Eye (tissue), 1 donor: ENCODE measurements around the gene FSD1L.
"Not testable (repeated sequence)": the region's sequence is repeated elsewhere in the genome, so short reads cannot be mapped to it uniquely, and the experiment has no call there.

Experiments used
- DNase-seq: peaks from one replicate; pipeline ENCODE4 v3.0.0-alpha.2; 2015

FSD1L gene

GRCh38 chr9:105496826-105497225 is 49.0 kb downstream of the FSD1L start:
- DNase-seq: no peak

- DNase-seq: no peak
Observed at GRCh38 chr9:105497704-105498103, 49.9 kb downstream of the FSD1L start.

GRCh38 chr9:105500108-105500766 is 52.4 kb downstream of the FSD1L start:
- DNase-seq: no peak

- DNase-seq: no peak
Observed at GRCh38 chr9:105501414-105501813, 53.6 kb downstream of the FSD1L start.

- no peak for DNase-seq
Observed at GRCh38 chr9:105502276-105502675, 54.4 kb downstream of the FSD1L start.

GRCh38 chr9:105503881-105504280 is 56.0 kb downstream of the FSD1L start:
- no peak for DNase-seq

- no peak for DNase-seq
Observed at GRCh38 chr9:105507096-105507790, 59.4 kb downstream of the FSD1L start.

- DNase-seq: no peak
Observed at GRCh38 chr9:105508530-105508929, 60.7 kb downstream of the FSD1L start.

GRCh38 chr9:105510024-105510423 is 62.2 kb downstream of the FSD1L start:
- DNase-seq: no peak

GRCh38 chr9:105511446-105511845 is 63.6 kb downstream of the FSD1L start:
- no peak for DNase-seq

GRCh38 chr9:105515811-105516413 is 68.1 kb downstream of the FSD1L start:
- DNase-seq: no peak

GRCh38 chr9:105519710-105520369 is 72.0 kb downstream of the FSD1L start:
- DNase-seq: peak; percentile 29

GRCh38 chr9:105520992-105521391 is 73.2 kb downstream of the FSD1L start:
- DNase-seq: not testable (repeated sequence)

GRCh38 chr9:105522618-105523385 is 75.0 kb downstream of the FSD1L start:
- DNase-seq: not testable (repeated sequence)

- DNase-seq: no peak
Observed at GRCh38 chr9:105531530-105531929, 83.7 kb downstream of the FSD1L start.

GRCh38 chr9:105535920-105536668 is 88.3 kb downstream of the FSD1L start:
- DNase-seq: no peak

- no peak for DNase-seq
Observed at GRCh38 chr9:105539452-105539851, 91.6 kb downstream of the FSD1L start.

- DNase-seq: no peak
Observed at GRCh38 chr9:105541838-105542237, 94.0 kb downstream of the FSD1L start.

GRCh38 chr9:105554042-105554441 is 106.2 kb downstream of the FSD1L start:
- no peak for DNase-seq

GRCh38 chr9:105557804-105558610 is 110.2 kb downstream of the FSD1L start, which contains the start of gene FKTN:
Gene FKTN (plus strand): TSS chr9:105558131. CDS start chr9:105575033, 16,902 bp downstream.
- peak; percentile 94 for DNase-seq

- DNase-seq: no peak
Observed at GRCh38 chr9:105572455-105572854, 124.6 kb downstream of the FSD1L start.
